Activated CD8-positive, alpha-beta memory T cell treated with anti-CD3 and anti-CD28 coated beads for 48 hours (primary cell): ENCODE measurements around the gene VWA7.
A peak's percentile ranks its signal among the peaks of the same experiment; 100 is the strongest.

Experiments used
- DNase-seq, 3 experiments: peaks; one replicate each; pipeline ENCODE4 v3.0.0-alpha.2; 2020; ENCODE audit warnings: low read depth in 2 of 3, low spot score in 2 of 3

Gene VWA7

GRCh38 chr6:31730631-31731086, 46.5 kb downstream of the VWA7 start:
- no peak for DNase-seq

DNA sequence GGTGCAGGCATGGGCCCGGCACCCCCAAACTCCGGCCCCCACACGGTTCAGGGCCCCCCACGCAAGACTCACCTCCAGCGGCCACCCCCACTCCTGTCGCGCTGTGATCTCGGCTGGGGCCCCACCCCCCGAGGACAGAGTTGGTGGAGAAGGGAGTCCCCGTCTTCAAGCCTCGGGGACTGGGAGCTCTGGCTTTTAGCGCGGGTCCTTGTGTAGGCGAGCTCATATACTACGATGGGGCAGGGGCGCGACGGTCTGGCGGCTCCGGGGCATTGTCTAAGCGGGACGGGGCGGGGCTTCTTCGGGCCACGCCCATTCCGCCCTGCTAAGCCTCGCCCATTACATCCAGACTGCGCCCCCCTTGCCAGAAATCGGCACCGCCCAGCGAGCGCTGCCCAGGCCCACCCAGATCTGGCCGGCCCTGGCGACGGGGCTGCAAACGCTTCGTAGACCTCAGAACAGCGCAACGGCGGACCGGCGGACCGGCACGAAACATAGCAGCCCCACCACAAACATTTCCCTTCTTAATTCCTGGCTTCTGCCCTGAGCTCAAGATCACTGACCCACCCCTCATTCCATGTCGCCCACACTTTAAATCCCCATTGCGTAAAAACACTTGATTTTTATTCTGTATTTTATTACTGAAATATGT, 47.0 kb downstream of the VWA7 start:
- peak in 2 of 3 experiments; percentile 40 to 57 for DNase-seq

DNA sequence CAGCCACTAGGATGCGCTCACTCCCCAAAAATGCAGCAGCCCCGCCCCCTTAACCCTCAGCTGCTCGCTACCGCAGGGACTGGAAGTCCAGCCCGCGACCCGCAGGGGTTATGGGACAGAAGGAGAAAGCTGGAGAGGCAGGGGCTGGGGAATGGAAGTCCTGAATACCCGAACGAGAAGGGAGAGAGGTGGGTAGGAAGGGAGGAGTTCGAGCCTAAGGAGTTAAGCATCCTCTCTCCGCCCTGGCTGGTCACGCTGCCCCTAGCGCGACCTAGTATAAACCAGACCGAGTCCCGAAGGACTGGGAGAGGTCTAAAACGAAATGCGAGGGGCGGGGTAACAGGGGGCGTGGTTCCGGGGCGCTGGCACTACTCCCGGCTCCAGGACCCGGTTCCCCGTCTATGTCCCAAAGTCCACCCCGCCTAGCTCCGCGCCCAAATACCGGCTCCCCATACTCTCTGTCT, 47.6 kb downstream of the VWA7 start:
- peak in 2 of 3 experiments; percentile 65 to 74 for DNase-seq

- no peak for DNase-seq
These were observed 48.2 kb downstream of the VWA7 start, which contains the start of gene DDAH2 for GRCh38 chr6:31728767-31729514. Gene DDAH2 (minus strand): TSS chr6:31729299. CDS start chr6:31729161, 138 bp downstream.

DNA sequence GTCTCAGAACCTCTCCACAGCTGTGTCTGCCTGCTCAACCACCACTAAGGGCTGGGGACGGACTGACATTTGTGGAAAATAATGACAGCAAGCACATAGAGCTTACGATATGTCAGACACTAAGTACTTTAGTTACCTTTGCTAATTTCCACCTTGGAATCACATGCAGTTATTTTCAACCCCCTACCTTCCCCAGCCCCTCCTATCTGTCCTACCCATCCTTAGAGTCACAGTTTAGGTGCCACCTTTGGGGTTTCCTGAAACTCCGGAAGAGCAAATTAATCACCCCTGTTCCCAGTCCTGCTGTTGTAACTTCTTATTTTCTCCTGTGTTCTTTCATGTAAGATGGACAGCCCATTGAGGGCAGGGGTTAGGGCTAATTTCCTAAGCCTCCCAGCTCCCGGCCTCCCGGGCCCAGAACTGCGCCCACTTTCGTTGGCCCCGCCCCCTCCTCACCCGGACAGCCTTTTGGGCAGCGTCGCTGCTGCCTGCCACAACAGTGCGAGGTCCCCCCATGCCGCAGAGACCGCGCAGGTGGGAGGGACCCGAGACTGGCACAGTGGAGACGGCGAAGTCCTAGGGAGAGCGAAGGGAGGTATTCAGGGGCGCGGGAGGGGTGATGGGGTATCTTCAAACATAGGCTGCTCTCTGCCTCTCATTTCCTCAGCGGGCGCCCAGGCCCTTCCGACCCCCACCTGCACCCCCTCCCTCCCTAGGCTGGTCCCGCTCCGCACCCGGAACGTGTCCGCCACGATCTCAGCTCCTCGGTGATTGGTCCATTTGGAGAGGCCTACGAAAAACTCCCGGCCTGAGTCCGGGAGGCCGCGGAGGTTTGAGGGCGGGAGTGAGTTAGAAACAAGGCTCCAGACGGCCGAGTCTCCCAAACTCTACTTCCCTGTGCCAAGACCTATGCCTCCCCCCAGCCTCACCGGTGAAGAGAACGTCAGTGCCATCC, 49.1 kb downstream of the VWA7 start:
- DNase-seq = no peak

DNA sequence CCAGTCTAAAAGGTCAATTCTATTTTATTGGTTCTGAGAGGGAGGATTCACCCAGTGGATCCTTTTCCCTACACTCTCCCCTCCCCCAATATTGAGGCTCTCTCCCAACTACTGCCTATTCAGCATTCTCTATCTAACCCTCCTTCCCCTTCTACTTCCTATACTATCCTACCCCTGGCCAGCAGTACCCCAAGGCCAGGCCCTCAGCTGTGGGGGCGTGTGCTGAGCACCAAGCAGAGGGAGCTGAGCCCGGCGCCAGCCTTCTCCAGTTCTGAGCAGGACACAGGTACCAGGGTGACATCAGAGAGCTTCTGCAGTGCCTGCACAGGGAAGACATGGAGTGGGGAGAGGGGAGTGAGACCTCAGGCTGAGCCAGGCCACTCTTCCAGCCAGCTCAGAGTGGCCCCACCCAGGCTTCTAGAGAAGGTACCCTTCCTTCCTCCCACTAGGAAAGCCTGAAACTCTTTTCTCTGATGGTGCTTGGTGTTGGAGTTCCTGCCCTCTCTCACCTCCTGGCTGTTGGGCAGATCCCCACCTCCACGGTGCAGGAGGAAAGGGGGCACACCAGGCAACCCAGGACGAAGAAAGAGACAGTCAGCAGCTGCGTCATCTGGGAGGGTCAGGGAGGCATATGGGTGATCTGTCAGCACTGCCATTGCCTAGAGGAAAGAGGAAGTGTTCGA, 50.0 kb downstream of the VWA7 start:
- no peak for DNase-seq

GRCh38 chr6:31725502-31726350, 51.4 kb downstream of the VWA7 start:
- DNase-seq = no peak

- DNase-seq = no peak
These were observed 53.0 kb downstream of the VWA7 start for GRCh38 chr6:31723980-31724691.

DNA sequence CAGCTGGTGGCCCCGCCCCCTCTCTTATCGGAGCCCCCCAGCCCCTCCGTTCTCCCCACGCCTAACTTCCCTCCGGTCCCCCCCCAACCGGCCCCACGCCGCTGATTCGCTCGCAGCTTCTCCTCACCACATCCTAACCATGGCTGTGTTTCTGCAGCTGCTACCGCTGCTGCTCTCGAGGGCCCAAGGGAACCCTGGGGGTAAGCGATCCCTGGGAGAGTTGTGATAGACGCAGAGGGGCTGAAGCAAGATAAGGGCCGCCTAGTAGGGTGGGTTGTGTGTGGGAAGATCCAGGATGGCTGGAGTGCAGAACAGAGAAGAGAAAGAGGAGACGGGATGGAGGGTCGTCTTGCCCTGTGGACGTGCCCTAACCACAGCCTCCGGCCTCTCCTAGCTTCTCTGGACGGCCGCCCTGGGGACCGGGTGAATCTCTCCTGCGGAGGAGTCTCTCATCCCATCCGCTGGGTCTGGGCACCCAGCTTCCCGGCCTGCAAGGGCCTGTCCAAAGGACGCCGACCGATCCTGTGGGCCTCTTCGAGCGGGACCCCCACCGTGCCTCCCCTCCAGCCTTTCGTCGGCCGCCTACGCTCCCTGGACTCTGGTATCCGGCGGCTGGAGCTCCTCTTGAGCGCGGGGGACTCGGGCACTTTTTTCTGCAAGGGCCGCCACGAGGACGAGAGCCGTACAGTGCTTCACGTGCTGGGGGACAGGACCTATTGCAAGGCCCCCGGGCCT, 53.7 kb downstream of the VWA7 start, which contains the start of gene MPIG6B:
Gene MPIG6B (plus strand): TSS at position 129 of the 735 bp plus-strand sequence. CDS start 11 bp downstream, at position 140.
- DNase-seq = no peak

GRCh38 chr6:31722173-31722572, 55.0 kb downstream of the VWA7 start:
- no peak for DNase-seq

DNA sequence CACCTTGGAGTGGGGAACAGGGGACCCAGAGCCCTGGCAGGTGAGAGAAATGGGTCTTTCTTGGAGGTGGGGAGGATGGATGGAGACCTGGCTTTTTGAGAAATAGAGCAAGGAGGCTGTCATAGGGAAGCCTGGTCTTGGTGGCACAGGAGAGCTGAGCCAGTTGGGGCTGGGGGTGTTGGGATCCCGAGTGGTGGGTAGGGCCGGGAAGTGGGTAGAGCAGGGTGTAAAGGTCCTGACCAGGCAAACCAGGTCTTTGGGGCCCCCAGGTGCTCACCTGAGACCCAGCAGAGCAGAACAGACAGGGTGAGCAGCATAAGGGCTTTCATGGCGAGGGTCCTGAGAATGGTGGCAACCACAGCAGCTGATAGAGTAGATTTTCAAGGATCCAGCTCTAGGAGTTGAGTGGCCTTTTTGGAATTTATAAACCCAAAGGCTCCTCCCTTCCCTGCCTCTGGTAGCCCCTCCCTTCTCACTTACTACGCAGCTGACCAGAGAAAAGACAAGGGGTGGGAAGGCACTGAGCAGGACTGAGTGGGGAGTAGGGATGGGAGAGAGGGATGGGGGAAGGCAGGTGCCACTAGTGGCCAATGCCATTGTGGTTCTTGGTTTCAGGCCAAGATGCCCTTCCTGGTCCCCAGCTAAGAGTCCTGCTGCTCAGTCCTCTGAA, 55.6 kb downstream of the VWA7 start, which contains the start of gene LY6G6C:
Gene LY6G6C (minus strand): TSS at position 396 of the 670 bp plus-strand sequence. CDS start 67 bp downstream, at position 329.
- DNase-seq = no peak

DNA sequence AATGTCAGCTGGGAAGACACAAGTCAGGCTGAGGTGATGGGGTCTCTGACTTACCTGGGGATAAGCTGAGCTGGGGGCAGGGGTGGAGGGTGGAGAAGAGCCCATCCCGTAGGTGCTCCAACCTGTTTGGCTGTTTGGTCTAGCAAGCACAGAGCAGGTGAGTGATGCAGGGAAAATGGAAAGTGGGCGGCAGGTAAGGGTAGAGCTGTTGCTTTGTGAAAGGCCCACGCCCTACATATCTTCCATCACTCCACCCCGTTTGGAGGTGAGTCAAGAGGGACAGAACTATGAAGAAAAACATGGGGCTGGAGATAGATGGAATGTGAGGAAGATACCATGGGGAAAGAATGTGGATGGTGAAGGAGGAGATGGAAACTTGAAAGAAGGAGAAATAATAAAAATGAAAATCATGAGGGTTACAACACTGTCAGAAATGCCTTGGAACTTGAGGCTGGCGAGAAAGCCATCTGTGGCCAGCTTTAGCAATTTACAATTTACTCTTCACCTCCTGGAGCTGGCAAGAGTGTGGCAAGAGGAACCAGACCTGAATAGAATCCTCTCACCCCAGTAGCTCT, 56.8 kb downstream of the VWA7 start:
- no peak for DNase-seq

DNA sequence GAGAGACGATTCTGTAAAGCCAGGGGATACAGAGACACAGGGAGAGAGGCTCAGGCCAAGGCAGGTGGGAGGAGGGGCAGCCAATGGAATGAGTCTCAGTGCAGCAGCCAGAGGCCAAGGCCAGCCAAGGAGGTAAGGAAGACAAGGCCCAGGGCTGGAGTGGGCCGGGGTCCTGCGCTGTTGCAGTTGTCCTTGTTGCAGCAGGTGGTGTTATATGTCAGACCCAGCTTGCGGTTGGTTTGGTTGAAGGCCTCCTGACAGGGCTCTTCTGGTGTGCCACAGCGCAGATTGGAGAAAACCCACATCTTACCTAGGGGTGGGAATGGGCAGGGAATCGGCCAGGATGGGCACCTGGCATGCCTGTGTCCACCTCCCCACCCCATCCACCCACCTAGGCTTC, 58.1 kb downstream of the VWA7 start:
- DNase-seq = no peak

GRCh38 chr6:31718265-31718664, 58.9 kb downstream of the VWA7 start:
- no peak for DNase-seq

- DNase-seq = no peak
These were observed 59.5 kb downstream of the VWA7 start for GRCh38 chr6:31717499-31718222.
